Type B pancreatic cell (in vitro differentiated cells): Measurements from ENCODE around the gene CRIP3. TPM values are rescaled to one million over a fixed set of nuclear protein-coding genes. Genes with fewer than 3 reads are reported as not detected.

Experiments
- DNase-seq: peaks from one replicate; pipeline ENCODE4 v3.0.0; 2021; ENCODE audit warnings: mixed read lengths; ENCODE audit not compliant: unreplicated experiment; ENCODE audit errors: extremely low spot score
- H3K27ac Mint-ChIP-seq: 2 replicates; pipeline ENCODE4 v1.8.0; 2021; ENCODE audit warnings: mild to moderate bottlenecking, mixed read lengths
- H3K27me3 Mint-ChIP-seq: 2 replicates; pipeline ENCODE4 v1.8.0; 2021; ENCODE audit warnings: mixed read lengths
- H3K36me3 Mint-ChIP-seq: 2 replicates; pipeline ENCODE4 v1.8.0; 2021; ENCODE audit warnings: mixed read lengths
- H3K4me1 Mint-ChIP-seq: one replicate; pipeline ENCODE4 v1.8.0; 2021; ENCODE audit warnings: mixed read lengths; ENCODE audit not compliant: unreplicated experiment
- H3K4me3 Mint-ChIP-seq: 2 replicates; pipeline ENCODE4 v1.8.0; 2021; ENCODE audit warnings: mild to moderate bottlenecking, mixed read lengths
- H3K9me3 Mint-ChIP-seq: 2 replicates; pipeline ENCODE4 v1.8.0; 2021; ENCODE audit warnings: mixed read lengths
- total RNA-seq: library from RNA; stranded (reverse); gene quantifications from 2 replicates; pipeline ENCODE4 v1.2.1, GENCODE V29; 2021; ENCODE audit warnings: low replicate concordance
- TF ChIP-seq, protein P1 (sequence below): fragments of 200-600 bp; sonication (generic); conservative IDR thresholded peaks from 2 replicates; pipeline ENCODE4 v1.5.0; 2021; ENCODE audit warnings: antibody characterized with exemption, mild to moderate bottlenecking

CRIP3 gene
- total RNA-seq, 1 donor from 2014 or later = 2.9 TPM

DNA sequence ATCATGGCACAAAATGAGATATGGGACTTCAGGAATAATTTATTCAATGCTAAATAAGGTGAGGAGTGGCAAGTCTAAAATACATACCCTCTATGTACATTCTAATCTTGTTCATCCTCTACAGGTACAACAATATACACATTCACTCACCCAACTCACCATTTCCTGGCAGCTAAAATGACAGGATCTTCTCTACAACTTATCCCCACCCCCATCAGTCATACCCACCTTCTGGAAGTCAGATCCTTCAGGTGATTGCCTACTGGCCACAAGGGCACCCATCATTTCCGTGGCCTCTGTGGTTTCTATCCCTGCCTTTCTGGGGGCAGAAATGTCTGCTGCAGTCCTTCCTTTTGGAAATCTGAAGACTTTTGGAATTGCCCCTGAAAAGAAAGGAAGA lies 22.8 kb upstream of the CRIP3 start:
- Mint-ChIP-seq H3K36me3 (peaks cover 4% of the 10 kb centered on the region), H3K4me3 (no peak overlapping the region), H3K27ac (no peak overlapping the region), H3K9me3 (no peaks in the 10 kb centered on the region), H3K27me3 (no peaks in the 10 kb centered on the region), H3K4me1 (peaks cover 7% of the 10 kb centered on the region)
- DNase-seq = no peak
- TF ChIP-seq, protein P1, sequence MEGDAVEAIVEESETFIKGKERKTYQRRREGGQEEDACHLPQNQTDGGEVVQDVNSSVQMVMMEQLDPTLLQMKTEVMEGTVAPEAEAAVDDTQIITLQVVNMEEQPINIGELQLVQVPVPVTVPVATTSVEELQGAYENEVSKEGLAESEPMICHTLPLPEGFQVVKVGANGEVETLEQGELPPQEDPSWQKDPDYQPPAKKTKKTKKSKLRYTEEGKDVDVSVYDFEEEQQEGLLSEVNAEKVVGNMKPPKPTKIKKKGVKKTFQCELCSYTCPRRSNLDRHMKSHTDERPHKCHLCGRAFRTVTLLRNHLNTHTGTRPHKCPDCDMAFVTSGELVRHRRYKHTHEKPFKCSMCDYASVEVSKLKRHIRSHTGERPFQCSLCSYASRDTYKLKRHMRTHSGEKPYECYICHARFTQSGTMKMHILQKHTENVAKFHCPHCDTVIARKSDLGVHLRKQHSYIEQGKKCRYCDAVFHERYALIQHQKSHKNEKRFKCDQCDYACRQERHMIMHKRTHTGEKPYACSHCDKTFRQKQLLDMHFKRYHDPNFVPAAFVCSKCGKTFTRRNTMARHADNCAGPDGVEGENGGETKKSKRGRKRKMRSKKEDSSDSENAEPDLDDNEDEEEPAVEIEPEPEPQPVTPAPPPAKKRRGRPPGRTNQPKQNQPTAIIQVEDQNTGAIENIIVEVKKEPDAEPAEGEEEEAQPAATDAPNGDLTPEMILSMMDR = no peak

DNA sequence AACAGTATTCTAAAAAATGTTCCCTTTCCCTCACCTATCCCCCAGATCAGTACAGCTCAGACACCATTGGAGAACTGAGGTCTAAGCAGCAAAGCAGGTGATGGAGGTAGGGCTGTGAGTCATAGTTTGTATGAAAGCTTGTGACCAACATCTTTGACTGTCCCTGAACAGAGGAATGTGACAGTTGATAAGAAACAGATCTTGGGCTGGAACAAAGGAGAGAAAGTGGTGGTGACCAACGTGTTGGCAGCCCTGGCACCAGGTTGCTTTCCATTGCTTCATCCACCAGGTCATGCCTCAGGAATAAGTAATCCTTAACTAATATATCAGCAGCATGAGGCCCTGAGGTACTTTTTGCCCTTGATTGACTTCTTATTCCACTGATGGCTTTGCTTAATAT lies 19.9 kb upstream of the CRIP3 start:
- TF ChIP-seq, protein P1 = no peak
- Mint-ChIP-seq H3K4me1 (no peaks in the 10 kb centered on the region), H3K4me3 (no peak overlapping the region)

DNA sequence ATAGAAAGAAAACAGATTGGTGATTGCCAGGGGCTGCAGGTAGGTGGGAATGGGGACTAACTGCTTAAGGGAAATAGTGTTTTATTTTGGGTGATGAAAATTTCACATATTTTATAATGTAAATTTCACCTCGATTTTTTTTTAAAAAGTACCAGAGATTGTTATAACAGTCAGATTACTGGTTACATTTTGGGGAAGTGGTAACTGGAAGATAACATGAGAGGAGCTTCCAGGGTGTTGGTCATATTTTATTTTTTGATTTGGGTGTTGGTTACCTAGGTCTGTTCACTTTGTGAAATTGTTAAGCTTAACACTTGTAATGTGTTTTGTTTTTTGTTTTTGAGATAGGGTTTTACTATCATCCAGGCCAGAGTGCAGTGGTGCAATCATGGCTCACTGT lies 17.2 kb upstream of the CRIP3 start:
- no peaks in the 10 kb centered on the region for H3K9me3 Mint-ChIP-seq
- H3K36me3 Mint-ChIP-seq = peaks cover 4% of the 10 kb centered on the region
- no peak overlapping the region for H3K4me3 Mint-ChIP-seq
- H3K4me1 Mint-ChIP-seq = no peaks in the 10 kb centered on the region
- H3K27me3 Mint-ChIP-seq = no peaks in the 10 kb centered on the region
- H3K27ac Mint-ChIP-seq = no peak overlapping the region
- DNase-seq = no peak
- TF ChIP-seq, protein P1 = no peak

More for the DNA sequence above, 19.9 kb upstream of the CRIP3 start:
- no peaks in the 10 kb centered on the region for H3K9me3 Mint-ChIP-seq
- no peaks in the 10 kb centered on the region for H3K27me3 Mint-ChIP-seq
- H3K36me3 Mint-ChIP-seq = peaks cover 4% of the 10 kb centered on the region
- H3K27ac Mint-ChIP-seq = no peak overlapping the region
- no peak for DNase-seq

DNA sequence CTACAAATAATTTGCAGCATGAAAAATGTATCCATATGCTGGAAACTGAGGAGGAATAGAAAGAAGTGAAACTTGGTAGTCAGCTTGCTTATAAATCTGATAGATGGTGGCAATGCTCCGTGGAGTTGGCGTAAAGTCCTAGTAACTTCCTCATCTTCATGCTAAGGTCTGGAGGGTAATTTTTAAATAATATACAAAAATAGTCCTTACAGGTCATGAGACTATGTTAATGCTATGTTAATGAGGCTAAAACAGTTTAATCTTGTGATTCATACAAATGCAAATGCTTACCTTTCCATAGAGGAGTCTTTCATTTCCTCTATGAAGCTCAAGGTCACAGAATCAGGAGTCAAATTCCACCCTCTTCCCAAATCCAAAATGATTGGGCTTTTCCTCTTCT lies 9.4 kb upstream of the CRIP3 start:
- Mint-ChIP-seq H3K27me3 (peaks cover 6% of the 10 kb centered on the region), H3K4me3 (no peak overlapping the region), H3K4me1 (no peaks in the 10 kb centered on the region), H3K27ac (no peak overlapping the region), H3K9me3 (no peaks in the 10 kb centered on the region), H3K36me3 (no peaks in the 10 kb centered on the region)
- DNase-seq = no peak
- TF ChIP-seq, protein P1 = no peak

DNA sequence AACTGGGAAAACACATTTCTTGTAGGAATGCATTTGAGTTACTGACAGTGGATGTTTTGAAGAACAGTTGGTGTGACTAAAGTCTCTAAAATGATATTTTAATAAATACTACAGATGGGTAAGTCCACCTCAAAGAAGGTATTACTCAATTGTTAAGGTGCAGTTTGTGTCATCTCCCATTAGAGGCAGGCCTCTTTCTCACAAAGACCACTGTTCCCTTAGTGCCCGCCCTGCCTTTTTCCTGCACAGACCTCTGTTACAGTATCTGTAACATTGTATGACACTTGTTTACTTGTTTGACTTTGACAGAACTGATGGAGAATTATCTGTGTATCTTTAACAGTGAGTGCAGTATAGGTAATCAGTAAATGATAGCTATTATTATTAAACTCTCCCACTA lies 5.2 kb upstream of the CRIP3 start:
- TF ChIP-seq, protein P1 = no peak
- no peak overlapping the region for H3K4me3 Mint-ChIP-seq
- H3K36me3 Mint-ChIP-seq = no peaks in the 10 kb centered on the region
- no peaks in the 10 kb centered on the region for H3K9me3 Mint-ChIP-seq
- H3K4me1 Mint-ChIP-seq = peaks cover 5% of the 10 kb centered on the region
- no peak overlapping the region for H3K27ac Mint-ChIP-seq
- H3K27me3 Mint-ChIP-seq = peaks cover 20% of the 10 kb centered on the region
- no peak for DNase-seq

DNA sequence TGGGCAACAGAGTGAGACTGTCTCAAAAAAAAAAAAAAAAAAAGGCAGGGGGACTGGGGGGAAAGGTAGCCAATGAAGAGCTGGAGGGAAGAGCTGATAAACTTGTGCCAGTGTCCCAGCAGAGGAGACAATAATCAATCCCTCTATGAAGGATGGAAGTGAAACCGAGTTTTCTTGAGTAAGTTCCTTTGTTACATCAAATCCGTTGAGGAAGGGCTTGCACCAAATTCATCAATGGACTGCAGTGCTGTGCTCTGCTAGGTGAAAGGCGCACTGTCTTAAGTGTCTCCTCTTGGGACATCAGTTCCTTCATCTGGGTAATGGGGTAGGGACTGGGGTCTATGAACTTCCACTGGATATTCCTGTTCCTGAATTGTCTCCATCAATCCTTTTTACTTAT lies 3.0 kb upstream of the CRIP3 start:
- H3K4me1 Mint-ChIP-seq = peaks cover 7% of the 10 kb centered on the region
- H3K27ac Mint-ChIP-seq = no peak overlapping the region
- TF ChIP-seq, protein P1 = no peak

More for the DNA sequence above, 3.0 kb upstream of the CRIP3 start:
- Mint-ChIP-seq H3K36me3 (no peaks in the 10 kb centered on the region), H3K4me3 (no peak overlapping the region), H3K27me3 (peaks cover 23% of the 10 kb centered on the region), H3K9me3 (no peaks in the 10 kb centered on the region)
- no peak for DNase-seq
